Mammary epithelial cell (primary cell): ENCODE measurements around the gene CERCAM.

Source experiments
- CTCF ChIP-seq, 2 donors: IDR thresholded peaks in 1 of 2; conservative IDR thresholded peaks in 1 of 2; 2 replicates each; pipeline ENCODE4 v1.5.1; 2011 to 2012; ENCODE audit warnings: inconsistent platforms in 2 of 2, low read length in 2 of 2, mild to moderate bottlenecking in 2 of 2, control low read depth in 1 of 2, low read depth in 1 of 2; ENCODE audit not compliant: insufficient read depth in 1 of 2; ENCODE audit errors: extremely low read depth in 1 of 2
- EZH2 ChIP-seq: IDR thresholded peaks from 2 replicates; pipeline ENCODE4 v1.6.1; 2012; ENCODE audit warnings: low read length, inconsistent platforms, borderline replicate concordance

GRCh38 chr9:128374221-128374675, 46.4 kb upstream of the CERCAM start:
- TF ChIP-seq CTCF (conservative IDR thresholded peaks at IDR 0.05 in 1 of 2, IDR thresholded peaks at IDR 0.05 in 1 of 2; ENCODE audit: extremely low read depth in 1 of 2, insufficient read depth in 1 of 2, low read depth in 1 of 2, low read length in 2 of 2), result no peak
- no peak for TF ChIP-seq EZH2
